ENCODE data around the gene MTF1.
"Not testable (repeated sequence)": the region's sequence is repeated elsewhere in the genome, so short reads cannot be mapped to it uniquely, and the experiment has no call there.

The MTF1 gene

DNA sequence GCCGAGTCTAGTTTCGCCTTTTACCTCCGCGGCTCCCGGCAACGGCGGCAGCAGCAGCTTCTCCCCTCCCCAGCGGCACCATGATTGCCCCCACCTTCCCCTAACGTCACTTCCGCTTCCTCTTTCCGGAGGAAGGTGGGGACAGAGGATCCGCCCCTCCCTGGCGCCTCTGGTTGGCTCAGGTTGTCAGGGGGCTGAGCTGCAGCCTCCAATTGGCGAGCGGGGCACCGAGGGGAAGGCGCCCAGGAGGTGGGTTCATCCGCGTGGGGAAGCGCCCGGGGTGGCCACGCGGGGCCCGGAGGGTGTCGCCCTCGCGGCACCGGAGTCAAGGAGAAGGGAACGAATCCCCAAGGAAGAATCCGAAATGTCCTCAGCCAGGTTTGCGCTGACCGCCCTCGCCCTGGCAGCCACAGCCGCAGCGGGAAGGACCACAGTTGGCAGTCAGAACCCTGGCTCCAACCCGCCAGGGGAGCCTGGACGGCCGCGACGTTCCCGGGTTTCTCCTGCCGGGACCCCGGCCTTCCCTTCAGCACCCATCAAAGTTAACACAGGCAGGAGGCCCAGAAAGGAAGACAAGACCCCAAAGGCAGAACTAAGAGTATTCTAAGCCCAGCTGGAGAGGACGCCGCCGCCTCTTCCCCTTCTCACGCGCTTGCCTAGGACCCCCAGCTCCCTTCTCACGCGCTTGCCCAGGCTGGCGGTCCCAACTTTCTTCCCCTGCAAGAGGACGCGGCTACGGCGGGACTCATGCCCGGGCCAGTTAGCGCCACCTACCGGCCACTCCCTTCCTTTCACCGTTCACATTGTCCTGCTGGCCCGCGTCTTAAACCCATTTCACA is at the start of gene MTF1:
Gene MTF1, minus strand, starts transcription at position 86 of the 839 bp plus-strand sequence. CDS start 1,934 bp downstream, outside the sequence.
- DNase-seq (ENCODE audit: low read depth in 2 of 2) = peak; percentile 89 to 91

- not testable (repeated sequence) for DNase-seq (ENCODE audit: low read depth in 2 of 2)
These were observed 49.1 kb upstream of the MTF1 start for GRCh38 chr1:37908531-37908930.

- DNase-seq (ENCODE audit: low read depth in 2 of 2) = not testable (repeated sequence)
These were observed 48.2 kb upstream of the MTF1 start for GRCh38 chr1:37907416-37908125.

GRCh38 chr1:37906591-37906990 is 47.2 kb upstream of the MTF1 start:
- not testable (repeated sequence) for DNase-seq (ENCODE audit: low read depth in 2 of 2)

DNA sequence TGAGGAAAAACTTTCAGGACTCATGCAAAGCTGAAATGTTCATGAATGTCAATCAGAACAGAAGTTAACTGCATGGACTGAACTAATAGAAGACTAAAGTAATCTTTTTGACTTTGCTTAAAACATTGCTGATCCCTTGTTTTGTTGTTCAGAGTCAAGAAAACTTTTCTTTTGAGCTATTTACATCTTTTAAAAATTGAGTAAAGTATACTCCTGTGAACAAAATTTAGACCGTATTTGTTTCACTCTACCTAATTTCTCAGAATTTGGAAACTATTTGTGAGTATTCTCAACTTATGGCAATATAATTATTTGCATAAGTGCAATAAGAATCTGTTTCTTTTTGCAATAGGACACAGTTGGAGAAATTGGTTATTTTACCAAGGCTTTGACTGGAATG is 46.3 kb upstream of the MTF1 start:
- DNase-seq (ENCODE audit: low read depth in 2 of 2) = no peak

GRCh38 chr1:37903921-37904320 is 44.5 kb upstream of the MTF1 start:
- DNase-seq (ENCODE audit: low read depth in 2 of 2) = not testable (repeated sequence)

GRCh38 chr1:37902983-37903382 is 43.6 kb upstream of the MTF1 start:
- DNase-seq (ENCODE audit: low read depth in 2 of 2) = no peak

DNA sequence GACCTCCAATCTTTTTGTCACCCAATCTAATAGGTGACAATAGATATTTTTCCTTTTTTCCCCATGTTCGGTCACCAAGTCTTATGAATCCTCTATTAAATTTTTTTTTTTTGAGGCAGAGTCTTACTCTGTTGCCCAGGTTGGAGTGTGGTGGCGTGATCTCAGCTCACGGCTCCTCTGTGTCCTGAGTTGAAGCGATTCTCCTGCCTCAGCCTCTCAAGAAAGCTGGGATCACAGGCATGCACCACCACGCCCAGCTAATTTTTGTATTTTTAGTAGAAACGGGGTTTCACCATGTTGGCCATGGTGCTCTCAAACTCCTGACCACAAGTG is 42.5 kb upstream of the MTF1 start:
- DNase-seq (ENCODE audit: low read depth in 2 of 2) = no peak

GRCh38 chr1:37901191-37901892 is 42.0 kb upstream of the MTF1 start:
- no peak for DNase-seq (ENCODE audit: low read depth in 2 of 2)

- not testable (repeated sequence) for DNase-seq (ENCODE audit: low read depth in 2 of 2)
These were observed 38.2 kb upstream of the MTF1 start for GRCh38 chr1:37897563-37897962.

- no peak for DNase-seq (ENCODE audit: low read depth in 2 of 2)
These were observed 34.3 kb upstream of the MTF1 start for GRCh38 chr1:37893673-37894072.

DNA sequence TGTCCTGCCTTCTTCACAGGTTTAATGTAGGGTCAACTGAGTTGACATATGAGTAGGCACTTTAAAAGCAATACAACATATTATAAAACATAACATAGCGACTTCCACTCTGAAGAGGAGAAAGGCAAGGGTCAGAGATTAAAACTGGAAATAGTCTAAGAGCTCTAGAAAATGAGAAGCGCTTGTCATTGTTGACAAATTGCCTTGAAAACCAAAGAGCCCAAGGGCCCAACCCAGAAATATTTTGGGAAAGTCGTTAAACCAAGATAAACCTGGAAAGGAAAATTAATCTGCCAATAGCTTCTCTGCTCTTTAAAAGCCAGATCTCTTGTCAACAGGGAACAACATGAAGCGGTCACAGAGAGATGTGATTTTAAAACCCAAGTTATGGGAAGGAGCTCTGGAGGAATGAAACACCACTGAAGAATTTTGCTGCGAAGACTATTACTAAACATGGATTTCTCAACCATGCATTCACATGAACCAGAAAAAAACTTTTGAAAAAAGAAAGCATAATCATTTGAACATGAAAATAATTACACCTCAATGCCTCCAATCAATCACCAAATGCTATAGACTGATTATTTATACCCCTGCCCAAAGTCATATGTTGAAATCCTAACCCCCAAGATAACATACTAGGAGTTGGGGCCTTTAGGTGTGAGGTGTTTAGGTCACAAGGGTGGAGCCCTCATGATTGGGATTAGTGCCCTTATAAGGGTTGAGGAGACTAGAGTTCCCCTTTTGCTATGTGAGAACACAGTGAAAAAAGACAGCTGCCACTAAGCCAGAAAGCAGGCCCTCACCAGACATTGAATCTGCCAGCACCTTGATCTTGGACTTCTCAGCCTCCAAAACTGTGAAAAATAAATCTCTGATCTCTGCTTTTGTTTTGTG is 33.0 kb upstream of the MTF1 start:
- DNase-seq (ENCODE audit: low read depth in 2 of 2) = peak in 1 of 2 experiments; percentile 5

GRCh38 chr1:37890378-37891014 is 31.1 kb upstream of the MTF1 start:
- DNase-seq (ENCODE audit: low read depth in 2 of 2) = no peak

- no peak for DNase-seq (ENCODE audit: low read depth in 2 of 2)
These were observed 28.8 kb upstream of the MTF1 start for GRCh38 chr1:37888022-37888700.

DNA sequence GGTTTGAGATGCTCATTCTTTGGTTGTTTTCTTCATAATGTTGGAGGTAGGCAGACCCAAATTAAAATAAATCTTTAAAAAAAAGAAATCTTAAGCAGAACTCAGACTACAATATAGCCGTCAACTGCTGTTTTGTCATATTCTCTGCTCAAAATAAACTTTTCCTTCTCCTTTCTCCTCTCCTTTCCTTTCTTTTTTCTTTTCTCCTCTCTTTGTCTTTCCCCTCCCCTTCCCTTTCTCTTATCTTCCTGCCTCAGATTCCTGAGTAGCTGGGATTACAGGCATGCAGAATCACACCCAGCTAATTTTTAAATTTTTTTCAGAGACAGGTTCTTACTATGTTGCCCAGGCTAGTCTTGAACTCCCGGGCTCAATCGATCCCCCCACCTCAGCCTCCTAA is 24.8 kb upstream of the MTF1 start:
- DNase-seq (ENCODE audit: low read depth in 2 of 2) = no peak

GRCh38 chr1:37883671-37884070 is 24.3 kb upstream of the MTF1 start:
- no peak for DNase-seq (ENCODE audit: low read depth in 2 of 2)

DNA sequence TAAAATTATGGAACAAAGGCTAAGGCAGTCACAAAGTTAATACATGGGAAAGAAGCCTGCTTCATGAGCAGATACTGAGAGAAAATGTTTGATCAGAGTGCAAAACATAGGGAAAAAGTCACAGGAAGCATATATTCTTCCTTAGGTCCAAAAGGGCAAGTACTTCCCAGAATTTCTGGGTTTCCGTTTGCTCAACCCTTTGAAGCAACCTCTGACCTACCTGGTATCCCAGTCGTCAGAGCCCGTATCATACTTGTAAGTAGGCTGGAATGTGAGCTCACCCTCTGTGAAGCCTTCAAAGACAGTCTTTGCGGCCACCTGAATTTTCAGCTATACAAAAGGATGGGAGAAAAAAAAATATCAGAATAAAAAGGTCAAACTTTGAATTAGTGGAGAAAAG is 20.5 kb upstream of the MTF1 start:
- no peak for DNase-seq (ENCODE audit: low read depth in 2 of 2)

- DNase-seq (ENCODE audit: low read depth in 2 of 2) = no peak
These were observed 18.7 kb upstream of the MTF1 start for GRCh38 chr1:37878071-37878470.

- no peak for DNase-seq (ENCODE audit: low read depth in 2 of 2)
These were observed 16.4 kb upstream of the MTF1 start for GRCh38 chr1:37875833-37876232.

DNA sequence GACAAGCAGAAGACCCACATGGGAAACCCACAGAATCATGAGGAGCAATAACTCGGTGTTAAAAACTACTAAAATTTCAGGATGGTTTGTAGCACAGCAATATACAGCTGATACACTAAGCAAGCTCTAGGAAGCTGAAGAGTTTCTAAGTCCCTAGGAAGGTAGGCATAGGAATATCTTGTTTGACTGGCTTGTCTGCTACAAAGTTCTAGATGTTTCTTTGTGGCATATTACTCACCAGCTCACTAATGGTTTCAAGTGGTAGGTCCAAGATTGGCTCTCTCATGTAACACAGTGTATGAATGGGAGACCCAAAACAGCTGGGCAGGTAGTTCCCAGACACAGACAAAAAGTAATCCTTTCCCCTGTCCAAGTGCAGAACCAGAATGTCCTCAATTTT is 13.3 kb upstream of the MTF1 start:
- DNase-seq (ENCODE audit: low read depth in 2 of 2) = no peak
